Fibroblast of pulmonary artery (primary cell): ENCODE measurements around the gene HS3ST4.

ENCODE experiments used
- DNase-seq: peaks from one replicate; pipeline ENCODE4 v3.0.0-alpha.2; 2010; ENCODE audit warnings: low read depth
- H3K4me3 ChIP-seq: replicated peaks from 2 replicates; pipeline ENCODE4 v1.5.1; 2011; ENCODE audit warnings: low read depth, mild to moderate bottlenecking, control low read depth, low read length, moderate library complexity
- TF ChIP-seq, protein P1 (sequence below): IDR thresholded peaks from 2 replicates; pipeline ENCODE4 v1.5.1; 2011; ENCODE audit warnings: mild to moderate bottlenecking, control low read depth, low read length, inconsistent platforms; ENCODE audit errors: missing control alignments

HS3ST4 gene

DNA sequence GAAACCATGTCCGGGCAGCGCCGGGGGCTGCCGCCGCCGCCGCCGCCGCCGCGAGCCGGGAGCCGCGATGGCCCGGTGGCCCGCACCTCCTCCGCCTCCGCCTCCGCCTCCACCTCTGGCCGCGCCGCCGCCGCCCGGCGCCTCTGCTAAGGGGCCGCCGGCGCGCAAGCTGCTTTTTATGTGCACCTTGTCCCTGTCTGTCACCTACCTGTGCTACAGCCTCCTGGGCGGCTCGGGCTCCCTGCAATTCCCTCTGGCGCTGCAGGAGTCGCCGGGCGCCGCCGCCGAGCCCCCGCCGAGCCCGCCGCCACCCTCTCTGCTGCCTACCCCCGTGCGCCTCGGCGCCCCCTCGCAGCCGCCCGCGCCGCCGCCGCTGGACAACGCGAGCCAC lies 587 bp downstream of the HS3ST4 start:
- TF ChIP-seq, protein P1, sequence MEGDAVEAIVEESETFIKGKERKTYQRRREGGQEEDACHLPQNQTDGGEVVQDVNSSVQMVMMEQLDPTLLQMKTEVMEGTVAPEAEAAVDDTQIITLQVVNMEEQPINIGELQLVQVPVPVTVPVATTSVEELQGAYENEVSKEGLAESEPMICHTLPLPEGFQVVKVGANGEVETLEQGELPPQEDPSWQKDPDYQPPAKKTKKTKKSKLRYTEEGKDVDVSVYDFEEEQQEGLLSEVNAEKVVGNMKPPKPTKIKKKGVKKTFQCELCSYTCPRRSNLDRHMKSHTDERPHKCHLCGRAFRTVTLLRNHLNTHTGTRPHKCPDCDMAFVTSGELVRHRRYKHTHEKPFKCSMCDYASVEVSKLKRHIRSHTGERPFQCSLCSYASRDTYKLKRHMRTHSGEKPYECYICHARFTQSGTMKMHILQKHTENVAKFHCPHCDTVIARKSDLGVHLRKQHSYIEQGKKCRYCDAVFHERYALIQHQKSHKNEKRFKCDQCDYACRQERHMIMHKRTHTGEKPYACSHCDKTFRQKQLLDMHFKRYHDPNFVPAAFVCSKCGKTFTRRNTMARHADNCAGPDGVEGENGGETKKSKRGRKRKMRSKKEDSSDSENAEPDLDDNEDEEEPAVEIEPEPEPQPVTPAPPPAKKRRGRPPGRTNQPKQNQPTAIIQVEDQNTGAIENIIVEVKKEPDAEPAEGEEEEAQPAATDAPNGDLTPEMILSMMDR: no peak
- no peak for DNase-seq
- H3K4me3 ChIP-seq: no peak overlapping the region

DNA sequence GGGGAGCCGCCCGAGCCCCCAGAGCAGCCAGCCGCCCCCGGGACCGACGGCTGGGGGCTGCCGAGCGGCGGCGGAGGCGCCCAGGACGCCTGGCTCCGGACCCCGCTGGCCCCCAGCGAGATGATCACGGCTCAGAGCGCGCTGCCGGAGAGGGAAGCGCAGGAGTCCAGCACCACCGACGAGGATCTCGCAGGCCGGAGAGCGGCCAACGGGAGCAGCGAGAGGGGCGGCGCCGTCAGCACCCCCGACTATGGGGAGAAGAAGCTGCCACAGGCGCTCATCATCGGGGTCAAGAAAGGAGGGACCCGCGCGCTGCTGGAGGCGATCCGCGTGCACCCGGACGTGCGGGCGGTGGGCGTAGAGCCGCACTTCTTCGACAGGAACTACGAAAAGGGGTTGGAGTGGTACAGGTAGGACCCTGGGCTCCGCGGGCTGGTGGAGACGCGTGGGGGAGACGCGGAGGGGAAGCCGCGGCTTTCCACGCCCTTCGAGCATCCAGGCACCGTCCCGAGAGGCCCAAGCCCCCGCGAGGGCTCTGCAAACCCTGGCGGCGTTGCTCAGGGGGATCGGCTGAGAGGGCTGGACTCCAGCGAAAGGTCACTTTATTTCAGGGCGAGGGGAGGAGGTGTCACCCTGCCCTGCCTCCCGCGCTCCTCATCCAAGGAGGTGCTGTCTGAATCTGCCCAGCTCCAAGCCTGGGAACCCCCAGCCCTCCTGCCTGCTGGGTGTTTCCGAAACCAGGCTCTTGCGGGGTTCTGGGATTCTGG lies 1.2 kb downstream of the HS3ST4 start:
- no peak for DNase-seq
- no peak overlapping the region for H3K4me3 ChIP-seq
- TF ChIP-seq, protein P1: no peak

DNA sequence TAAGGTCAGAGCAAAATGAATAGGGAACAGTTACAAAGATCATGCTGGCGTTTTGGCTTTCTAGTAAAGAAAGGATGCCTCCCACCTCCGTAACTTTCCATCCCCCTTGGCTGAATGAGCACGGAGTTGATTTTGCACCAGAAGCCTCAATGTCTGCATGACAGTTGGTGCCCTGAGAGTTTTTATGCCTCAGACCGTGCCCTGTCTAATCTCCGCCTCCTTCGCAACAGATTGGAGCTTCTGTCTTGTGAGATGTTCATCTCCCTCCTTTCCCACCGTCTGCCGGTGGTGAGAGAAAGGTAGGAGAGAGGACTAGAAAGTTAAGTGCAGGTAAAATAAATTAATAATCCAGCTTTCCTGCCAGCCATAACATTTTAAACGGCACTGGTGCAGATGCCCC lies 1.9 kb downstream of the HS3ST4 start:
- TF ChIP-seq, protein P1: no peak
- DNase-seq: no peak
- no peak overlapping the region for H3K4me3 ChIP-seq

DNA sequence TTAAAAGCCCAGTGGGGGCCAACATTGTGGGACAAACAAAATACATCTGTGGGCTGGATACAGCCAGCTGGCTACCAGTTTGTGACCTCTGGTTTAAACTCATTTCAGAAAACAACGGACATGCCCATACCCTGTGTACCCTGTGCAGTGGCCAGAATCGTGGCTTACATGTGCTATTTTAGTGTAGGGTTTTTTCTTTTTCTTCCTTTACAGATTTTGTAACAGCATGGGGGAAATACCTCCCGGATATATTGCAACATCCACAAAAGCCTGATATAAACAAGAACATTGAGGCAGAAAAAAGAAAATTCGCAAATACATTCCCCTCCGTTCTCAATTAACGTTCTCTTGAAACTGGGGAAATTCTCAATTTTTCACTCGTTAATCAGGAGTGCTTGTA lies 7.3 kb downstream of the HS3ST4 start:
- DNase-seq: no peak
- H3K4me3 ChIP-seq: no peak overlapping the region
- TF ChIP-seq, protein P1: no peak

DNA sequence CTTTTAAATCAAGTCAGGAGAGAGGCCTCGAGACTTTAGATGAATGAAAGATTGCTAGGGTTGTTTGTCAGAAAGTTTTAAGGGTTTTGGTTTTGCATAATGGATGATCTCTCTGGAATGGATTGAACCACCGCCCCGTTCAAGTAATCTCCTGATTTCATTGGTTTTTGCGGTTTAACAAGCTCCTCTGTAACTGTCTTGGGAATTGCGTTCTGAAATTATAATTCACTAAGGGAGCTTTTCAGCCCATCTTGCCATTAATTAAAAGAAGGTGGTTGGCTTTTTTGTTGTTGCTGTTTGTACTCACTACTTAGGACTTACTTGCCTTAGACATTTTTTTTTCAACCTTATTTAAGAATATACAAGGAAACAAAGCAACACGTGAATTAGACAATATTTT lies 8.8 kb downstream of the HS3ST4 start:
- DNase-seq: no peak
- H3K4me3 ChIP-seq: no peak overlapping the region
- TF ChIP-seq, protein P1: no peak

DNA sequence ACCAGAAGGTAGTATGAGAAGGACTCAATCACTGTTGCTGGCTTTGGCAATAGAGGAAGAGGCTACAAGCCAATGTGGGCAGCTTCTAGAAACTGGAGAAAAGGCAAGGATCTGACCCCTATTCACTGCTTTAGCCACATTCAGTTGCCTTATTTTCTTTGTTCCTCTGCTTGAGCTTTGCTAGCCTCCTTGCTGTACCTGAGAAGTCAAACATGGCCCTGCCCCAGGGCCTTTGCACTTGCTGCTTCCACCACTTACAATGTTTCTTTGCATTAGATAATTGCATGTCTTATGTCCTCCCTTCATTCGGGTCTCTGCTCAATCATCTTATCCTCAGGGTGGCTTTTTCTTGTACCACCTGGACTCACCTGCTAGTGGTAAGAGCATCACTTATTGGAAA lies 15.8 kb downstream of the HS3ST4 start:
- DNase-seq: no peak
- H3K4me3 ChIP-seq: no peak overlapping the region
- TF ChIP-seq, protein P1: no peak

DNA sequence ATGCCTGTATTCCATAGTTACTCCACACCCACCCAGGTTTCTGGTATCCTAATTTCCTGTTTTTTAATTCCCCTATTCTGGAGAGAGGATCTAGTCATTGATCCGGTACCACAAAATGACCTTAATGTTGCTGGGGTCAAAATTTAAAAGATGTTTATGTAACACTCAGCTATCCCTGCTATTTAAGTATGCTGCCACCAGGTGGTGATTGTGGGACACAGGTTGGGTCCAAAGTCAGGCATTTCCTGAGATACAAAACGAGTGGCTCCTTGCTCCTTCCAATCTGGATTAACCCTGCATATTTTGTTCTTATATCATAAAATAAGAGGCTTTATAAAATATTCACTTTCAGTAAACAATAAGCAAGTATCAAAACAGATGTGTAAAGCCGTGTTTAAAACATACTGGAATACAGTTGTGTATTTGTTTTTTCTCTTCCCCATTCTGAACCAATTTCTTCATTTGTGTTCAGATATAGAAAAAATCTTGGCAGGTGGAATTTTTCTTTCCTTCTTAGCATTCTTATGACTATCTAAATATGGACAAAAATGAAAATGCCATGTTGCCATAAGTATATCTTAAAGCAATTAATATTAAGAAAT lies 16.3 kb downstream of the HS3ST4 start:
- no peak overlapping the region for H3K4me3 ChIP-seq
- peak; percentile 3 for DNase-seq
- TF ChIP-seq, protein P1: peak; percentile 9
